HG03575 (cell line): ENCODE data around the gene TLE4.
A peak's percentile ranks its signal among the peaks of the same experiment; 100 is the strongest.
"Not testable (repeated sequence)": the region's sequence is repeated elsewhere in the genome, so short reads cannot be mapped to it uniquely, and the experiment has no call there.

ENCODE experiments used
- ATAC-seq: cut with Tn5 transposase; IDR thresholded peaks from one replicate; pipeline ENCODE4 v1.9.1; 2021; ENCODE audit not compliant: unreplicated experiment, insufficient number of reproducible peaks, low FRiP score; ENCODE audit errors: extremely low read depth

TLE4 gene

DNA sequence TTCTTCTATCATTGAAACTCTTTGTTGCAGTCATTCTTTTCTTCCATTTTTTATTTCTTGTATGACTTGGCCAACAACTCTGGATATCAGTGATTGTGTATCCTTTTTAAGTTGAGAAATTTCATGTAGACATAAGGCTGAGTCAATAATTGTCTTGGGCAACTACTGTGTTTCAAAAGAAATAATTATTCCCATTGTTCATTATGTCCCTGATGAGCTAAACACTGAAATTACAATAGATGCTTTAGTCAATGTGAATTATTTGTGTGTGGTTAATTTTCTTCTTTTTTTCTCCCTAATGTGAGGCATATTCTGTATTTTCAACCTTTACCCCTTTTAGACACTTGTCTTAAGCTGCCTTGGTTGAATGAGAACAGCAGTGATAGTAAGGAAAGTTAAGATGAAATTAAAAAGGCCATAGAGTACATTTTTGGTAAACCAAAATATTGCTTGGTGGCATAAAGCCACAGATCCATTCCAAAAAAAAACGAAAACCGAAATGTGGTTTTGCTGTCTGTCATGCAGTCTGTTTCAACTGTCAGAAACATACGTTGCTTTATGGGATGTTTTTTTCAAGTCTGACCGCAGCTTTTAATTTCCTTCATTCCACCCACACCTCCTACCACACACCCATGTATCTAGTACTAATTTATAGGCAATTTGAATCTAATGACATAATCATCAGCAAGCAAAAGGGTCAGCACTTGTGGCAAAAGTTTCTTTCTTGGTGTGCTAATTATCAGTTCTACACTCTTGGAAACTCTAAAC, 21.1 kb downstream of the TLE4 start:
- ATAC-seq: no peak

DNA sequence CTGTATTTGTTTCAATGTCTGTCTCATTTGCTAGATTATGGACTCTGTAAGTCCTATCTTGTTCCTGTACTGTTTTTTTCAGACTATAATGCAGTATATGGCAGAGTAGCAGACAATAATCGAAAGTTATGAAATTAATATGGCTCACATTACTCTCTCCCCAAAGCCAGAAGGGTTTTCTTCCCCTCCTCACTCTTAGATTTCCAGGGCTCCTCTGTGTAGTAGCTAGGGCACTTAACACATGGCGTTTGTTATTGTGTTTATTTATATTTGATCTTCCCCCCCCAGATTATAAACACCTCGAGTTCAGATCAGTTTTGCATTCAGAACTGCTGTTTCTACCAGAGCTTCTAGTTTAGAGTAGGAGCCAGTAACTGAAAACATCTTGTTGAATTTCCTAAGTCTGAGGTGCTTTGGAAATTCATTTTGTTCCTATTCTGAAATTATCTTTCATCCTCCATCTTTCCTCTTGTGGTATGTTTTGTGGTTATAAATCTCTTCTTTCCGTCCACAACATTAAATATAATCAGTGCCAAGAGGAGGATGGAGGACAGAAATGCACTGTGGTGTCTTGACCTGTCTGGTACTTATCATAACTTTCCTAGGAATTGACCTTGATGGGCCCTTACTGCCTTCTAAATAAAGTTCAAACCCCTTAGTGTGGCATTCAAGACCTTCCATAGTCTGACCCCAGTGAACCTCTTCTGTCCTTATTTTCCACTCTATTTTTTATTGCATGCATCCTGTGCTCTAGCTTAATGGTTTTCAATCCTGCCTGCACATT, 27.0 kb downstream of the TLE4 start:
- ATAC-seq: no peak

DNA sequence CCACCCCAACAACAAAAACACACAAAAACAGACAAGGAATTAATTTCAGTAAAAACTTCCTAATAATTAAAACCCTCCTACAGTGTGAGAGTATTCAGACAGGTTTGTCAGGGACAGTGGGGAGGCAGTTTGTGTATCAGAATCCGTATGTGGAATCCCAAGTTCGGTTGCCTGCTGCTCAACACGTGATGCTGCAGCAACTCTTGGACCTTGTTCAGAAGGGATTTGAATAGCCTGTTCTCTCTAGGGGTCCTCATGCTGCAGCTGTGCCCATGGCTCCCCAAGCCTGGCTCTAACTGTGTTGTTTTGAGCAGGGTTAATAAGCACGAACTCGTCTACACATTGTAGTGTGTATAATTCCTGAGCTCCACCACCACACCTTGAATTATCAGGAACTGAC, 28.7 kb downstream of the TLE4 start:
- no peak for ATAC-seq

DNA sequence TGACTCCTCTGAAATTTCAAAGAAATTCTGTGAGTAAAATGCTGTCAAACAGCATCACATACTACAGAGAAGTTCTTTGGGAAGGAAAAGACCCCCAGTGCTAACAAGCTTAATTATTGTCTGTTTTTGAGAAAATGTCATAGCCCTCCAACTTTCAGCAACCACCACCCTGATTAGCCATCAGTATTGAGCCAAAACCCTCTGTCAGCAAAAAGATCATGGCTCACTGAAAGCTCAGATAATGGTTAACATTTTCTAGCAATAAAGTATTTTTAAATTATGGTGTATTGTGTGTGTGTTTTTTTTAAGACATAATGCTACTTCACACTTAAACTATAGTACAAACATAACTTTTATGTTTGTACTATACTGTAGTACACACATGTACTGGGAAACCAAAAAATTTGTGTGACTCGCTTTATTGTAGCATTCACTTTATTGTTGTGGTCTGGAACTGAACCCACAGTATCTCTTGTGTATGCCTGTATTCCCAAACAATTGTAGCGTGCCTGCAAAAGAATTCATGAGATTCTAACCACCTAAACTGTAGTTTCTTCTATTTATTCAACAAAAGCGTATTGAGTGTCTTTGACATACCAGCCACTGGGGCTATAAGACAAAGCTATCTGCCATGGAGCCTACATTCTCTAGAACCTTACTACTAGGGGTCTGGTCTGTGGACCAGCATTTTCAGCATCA, 31.6 kb downstream of the TLE4 start:
- no peak for ATAC-seq

DNA sequence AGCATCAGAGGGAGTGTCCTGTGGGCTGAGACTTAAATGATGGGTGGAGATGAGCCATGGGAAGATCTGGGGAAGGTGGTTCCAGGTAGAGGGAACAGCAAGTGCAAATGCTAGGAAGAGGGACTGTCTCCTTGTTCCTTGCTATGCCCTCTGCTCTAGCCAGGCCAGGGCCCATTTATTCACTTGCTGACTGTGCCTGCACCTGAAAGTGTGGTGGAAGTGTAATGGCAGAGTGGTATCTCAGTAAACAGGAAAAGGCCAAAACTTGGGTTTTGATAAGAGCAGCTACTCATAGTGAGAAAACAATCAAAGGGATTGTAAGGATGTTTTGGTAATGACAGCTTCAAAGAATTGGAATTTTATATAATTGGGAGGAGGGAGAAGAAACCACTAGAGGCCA, 32.4 kb downstream of the TLE4 start:
- no peak for ATAC-seq

DNA sequence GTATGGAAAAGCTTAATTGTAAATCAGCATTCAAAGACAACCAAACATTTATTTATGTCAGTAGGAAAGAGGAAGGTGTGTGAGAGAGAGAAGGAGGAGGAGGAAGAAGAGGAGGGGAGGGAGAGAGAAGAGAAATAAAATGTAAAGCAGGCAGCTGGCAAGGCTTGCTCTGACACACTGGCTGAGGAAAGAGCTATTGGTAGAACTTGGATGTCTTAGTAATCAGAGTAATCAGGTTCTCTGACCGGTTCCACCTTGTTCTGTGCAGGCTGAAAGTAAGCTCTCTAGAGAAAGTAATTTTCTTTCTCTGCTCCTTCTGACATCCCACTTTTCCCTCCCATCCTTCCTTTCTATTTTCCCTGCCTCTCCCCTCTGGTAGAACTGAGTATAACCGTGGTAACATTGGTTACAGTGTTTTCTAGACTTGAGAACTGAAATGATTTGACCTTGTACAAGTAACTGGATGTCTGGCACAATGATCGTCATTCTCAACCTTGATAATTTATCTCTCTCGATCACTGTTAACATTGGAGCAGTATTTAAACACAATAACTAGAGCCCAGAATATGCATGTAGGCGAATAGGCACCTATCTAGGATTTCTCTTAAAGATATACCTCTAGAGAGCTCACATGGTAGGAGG, 33.3 kb downstream of the TLE4 start:
- ATAC-seq: no peak

DNA sequence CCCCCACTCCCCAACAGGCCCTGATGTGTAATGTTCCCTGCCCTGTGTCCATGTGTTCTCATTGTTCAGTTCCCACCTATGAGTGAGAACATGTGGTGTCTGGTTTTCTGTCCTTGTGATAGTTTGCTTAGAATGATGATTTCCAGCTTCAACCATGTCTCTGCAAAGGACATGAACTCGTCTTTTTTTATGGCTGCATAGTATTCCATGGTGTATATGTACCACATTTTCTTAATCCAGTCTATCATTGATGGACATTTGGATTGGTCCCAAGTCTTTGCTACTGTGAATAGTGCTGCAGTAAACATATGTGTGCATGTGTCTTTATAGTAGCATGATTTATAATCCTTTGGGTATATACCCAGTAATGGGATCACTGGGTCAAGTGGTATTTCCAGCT, 34.8 kb downstream of the TLE4 start:
- not testable (repeated sequence) for ATAC-seq

DNA sequence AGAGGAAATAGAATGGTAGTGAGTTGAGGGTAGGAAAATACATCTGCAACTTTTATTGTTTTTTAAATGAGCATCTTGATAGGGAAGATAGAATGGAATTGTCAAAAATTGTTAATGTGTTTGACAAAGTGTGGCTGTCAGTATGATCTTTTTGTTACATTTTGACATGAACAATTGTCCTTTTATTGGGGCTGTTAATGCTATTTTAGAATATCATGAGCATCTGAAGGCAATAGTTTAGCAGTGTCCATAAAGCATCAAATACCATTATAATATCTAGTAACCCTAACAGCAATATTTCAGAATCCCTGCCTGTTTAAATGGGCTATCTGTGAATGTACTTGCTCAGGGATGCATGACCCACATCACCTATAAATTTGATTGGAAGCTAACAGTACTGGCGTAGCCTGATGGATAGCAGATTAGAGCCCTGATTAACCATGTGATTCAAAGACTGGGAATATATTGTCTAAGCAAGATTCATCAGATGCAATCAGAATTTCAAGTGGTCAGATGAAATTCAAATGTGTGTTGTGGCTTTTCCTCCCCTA, 37.8 kb downstream of the TLE4 start:
- no peak for ATAC-seq

DNA sequence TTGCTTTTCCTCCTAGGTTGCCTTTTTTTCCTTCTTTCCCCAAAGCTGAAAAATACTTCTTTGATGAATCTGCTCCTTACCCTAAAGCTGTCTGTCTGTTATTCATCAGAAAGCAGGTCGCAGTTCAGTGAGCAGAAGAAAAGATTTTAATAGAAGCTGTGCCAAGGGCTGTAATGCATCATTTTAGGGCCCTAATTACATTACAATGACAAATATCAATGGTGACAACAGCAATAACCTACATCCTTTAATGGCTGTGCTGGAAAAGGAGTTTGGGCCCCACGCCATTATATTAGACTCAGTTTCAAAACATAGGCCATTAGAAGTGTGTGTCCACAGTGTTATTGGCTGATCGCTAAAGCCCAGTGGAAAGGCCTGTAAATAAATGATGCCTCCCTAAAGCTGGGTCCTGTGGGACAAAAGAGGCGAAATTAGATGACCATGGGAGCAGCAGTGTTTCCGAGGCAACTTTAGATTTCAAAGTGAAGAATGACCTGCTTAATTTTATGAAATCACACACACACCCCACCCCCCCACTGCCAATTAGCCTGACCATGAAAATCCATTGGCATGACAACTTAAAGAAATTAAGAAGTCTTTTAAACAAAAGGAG, 38.4 kb downstream of the TLE4 start:
- ATAC-seq: no peak

DNA sequence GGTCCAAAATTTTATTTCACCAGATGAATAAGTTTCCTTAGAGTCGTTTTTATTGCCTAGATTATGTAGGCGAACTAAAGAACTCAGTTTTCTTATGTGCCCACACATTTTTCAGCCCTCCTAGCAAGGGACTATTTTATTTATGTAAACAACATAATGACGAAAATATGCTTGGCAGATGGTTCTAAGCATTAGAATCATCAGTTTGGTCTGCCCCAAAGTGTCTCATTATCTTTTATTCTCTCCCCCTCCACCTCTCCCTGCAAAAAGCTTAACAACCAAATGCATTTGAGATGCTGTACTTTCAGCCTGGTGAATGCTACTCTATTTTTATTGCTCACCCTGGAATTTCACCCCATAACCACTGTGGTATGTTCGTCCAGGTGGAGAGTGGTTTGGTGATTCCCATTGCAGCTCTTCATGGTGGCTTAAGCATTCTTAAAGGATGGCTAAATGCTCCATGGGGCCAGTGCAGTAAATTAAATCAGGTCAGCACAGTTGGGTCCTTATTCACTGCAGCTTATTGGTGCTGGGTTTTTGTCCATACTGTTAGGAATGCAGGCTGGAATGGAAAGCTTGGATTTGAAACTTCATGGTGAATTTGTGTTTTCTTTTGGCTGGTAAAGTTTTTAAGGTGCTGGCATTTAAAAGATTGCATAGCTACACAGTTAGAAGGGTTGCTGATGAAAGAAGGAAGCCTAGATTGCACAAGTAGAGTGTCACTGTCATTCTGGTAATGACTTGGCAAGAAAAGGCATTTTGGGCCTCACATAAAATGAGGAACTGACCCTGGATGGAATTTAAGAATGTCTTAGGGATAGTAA, 39.2 kb downstream of the TLE4 start:
- ATAC-seq: peak; percentile 94

DNA sequence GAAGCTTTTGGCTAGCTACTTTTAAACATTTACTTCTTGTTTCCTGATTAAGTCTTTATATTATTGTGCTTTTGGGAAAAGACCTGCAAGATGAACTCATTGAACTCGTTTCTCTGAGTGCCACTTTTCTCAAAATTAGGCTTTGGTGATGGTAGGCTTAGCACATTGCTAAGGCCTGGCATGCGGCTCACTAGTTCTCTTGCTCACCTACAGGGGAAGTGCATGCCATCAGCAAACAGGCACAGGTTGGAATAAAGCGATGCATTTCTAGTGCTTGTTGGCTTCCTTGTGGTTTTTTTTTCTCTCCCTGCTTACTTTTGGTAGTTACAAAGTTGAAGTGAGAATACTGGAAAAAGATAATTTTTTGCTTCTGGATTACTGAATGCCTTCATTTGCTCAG, 41.4 kb downstream of the TLE4 start:
- no peak for ATAC-seq

DNA sequence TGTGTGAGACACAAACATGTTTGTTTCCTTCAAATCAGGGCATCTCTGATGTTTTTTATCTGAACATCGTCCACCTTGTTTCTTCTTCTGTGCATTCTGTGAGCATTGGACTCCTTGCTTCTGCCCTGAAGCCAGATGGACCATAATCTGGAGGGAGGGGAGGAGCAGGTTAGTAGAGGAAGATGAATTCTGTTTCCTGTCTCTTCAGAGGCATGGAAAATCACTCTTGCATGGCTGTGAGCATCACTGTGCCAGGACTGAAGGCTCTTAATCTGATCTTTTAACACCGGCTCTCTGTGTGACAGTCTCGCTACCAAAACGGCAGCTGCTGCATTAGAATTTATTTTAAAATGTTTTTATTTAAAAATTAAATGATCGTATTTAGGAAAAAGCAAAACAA, 43.3 kb downstream of the TLE4 start:
- ATAC-seq: no peak

DNA sequence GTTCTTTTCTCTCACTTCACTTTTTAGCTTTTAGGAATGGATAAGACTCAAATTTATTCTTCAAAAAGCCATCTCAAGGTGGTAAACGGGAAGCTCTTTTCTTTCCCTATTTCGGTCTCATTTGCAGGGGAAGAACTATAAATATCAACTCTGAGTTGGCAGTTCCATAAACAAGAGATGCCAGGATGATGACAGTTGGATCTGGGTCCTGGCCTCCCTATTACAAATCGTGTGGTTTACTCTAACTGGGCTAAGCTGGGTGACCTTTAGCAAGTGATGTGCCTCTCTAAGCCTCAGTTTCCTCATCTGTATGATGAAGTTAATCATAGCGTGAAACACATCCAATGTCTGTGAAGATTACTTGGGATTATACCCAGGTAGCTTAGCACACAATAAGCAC, 44.2 kb downstream of the TLE4 start:
- ATAC-seq: no peak

DNA sequence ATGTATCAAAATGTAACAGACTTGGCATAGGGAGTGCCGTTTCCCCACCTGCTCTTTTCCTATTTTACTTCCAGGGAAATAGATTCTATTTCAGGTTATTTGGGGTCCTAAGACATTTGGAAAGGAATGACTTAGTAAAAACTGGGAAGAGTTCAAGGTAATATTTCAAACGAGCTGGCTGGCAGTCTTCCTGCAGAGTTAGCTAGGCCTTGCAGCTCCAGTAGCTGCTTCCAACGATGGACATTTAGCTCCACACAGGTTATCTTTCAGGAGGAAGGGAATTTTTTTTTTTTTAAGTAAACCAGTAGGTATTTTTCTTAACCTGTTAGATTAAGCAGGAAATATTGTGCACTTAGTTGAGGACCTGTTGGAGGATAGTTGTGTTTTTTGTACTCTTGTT, 45.2 kb downstream of the TLE4 start:
- ATAC-seq: no peak

DNA sequence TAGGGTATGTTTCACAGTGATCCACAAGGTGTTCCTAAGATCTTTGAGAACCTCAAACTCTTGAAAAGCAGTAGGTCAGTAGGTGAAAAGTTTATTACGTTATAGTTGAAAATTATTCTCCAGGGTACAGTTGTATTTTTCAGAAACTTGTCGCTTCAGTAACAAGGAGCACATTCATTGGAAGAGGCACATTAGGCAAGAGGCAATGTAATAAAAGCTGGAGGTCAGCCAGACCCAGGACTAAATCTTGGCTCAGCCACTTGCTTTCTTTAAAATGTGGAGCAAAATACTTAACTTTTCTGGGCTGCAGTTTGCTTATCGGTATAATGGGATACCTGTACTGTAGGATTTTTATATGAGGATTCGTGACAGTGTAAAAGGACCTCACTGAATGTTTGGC, 45.6 kb downstream of the TLE4 start:
- no peak for ATAC-seq

DNA sequence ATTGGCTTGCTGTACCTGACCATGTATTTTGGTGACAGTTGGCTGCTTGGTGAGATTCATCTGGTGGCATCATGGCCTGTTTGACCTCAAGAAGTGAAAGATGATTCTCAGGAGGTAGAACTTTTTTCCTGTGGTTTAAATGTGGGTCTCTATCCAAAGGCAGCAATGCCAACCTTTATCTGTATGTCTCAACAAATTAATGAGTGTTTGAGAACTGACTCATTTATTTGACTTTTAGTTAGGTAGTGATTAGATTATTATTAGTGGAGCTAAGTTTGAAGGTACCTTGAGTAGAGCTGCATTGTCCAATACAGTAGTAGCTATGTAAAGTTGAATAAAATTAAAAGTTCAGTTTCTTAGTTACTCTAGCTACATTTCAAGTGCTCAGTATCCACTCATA, 48.2 kb downstream of the TLE4 start:
- no peak for ATAC-seq

DNA sequence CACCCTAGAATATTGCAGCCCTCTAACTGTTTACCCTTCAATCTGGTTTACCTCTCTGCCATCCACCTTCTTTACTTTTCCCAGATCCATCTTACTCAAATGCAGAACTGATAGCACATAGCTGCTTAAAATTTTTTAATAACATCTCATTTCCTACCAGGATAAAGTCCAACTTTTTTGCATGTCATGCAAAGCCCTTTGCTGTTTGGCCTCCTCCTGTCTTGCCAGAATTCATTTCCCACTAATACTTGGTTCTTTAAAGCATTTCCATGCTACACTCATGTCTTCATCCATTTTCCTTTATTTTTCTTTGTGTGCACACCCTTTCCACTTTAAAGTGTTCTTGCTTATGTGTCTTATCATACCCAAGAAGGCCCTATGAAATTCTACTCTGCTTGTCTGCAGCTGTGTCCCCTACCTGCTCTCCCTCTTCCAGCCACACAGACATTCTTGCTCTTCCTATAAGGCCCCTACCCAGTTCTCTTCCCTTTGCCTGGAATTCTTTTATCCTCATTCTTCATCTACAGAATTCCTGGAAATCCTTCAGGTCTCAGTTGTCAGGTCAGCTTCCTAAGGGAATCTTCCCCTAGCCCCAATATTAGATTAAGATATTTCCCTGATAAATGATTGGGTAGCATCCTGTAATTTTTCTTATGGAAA, 50.3 kb downstream of the TLE4 start:
- no peak for ATAC-seq
